IgD-negative memory B cell (primary cell): ENCODE results near the gene EVC2. TPM values are rescaled to one million over a fixed set of nuclear protein-coding genes. Genes with fewer than 3 reads are reported as not detected.

ENCODE experiments used
- H3K27ac Mint-ChIP-seq, 3 donors: one replicate each; pipeline ENCODE4 v1.8.0; 2020 to 2022; ENCODE audit warnings: mild to moderate bottlenecking in 3 of 3, mixed read lengths in 3 of 3, moderate library complexity in 1 of 3
- H3K27me3 Mint-ChIP-seq: one replicate; pipeline ENCODE4 v1.8.0; 2021; ENCODE audit warnings: mixed read lengths
- H3K36me3 Mint-ChIP-seq: one replicate; pipeline ENCODE4 v1.8.0; 2020; ENCODE audit warnings: mild to moderate bottlenecking, mixed read lengths
- H3K4me1 Mint-ChIP-seq, 3 donors: one replicate each; pipeline ENCODE4 v1.8.0; 2020 to 2022; ENCODE audit warnings: mixed read lengths in 3 of 3, mild to moderate bottlenecking in 1 of 3
- H3K4me3 Mint-ChIP-seq, 4 donors: one replicate each; pipeline ENCODE4 v1.8.0; 2020 to 2022; ENCODE audit warnings: mild to moderate bottlenecking in 4 of 4, mixed read lengths in 4 of 4, moderate library complexity in 3 of 4
- H3K9me3 Mint-ChIP-seq, 3 donors: one replicate each; pipeline ENCODE4 v1.8.0; 2020 to 2021; ENCODE audit warnings: mixed read lengths in 3 of 3, mild to moderate bottlenecking in 1 of 3
- polyA plus RNA-seq: library from polyadenylated mRNA; unstranded; fragments of 300-500 nt; fragmentation: Illumina TruSeq; gene quantifications from one replicate; pipeline ENCODE4 v1.2.3, GENCODE V29; 2021

EVC2 gene
- polyA plus RNA-seq, 1 donor from 2014 or later: 0.50 TPM

DNA sequence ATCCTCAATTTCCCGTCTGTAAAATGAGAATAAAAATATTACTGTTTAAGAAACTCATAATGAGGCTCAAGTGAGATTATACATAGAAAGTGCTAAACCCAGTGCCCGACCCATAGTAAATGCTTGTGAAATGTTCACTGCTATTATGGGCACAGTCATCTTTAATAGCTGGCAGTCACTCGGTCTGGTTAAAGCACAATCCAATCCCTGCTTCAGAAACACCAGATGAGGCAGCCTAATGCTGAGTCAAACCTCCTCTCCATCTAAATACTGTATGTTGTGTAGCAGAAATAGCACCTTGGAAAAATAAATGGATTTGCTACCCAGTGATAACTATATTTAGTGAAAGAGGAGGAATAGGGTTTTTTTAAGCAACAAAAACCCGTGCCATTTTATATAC is 14.5 kb downstream of the EVC2 start:
- no peaks in the 10 kb centered on the region for H3K4me1 Mint-ChIP-seq
- no peak overlapping the region for H3K4me3 Mint-ChIP-seq
- H3K27me3 Mint-ChIP-seq: no peaks in the 10 kb centered on the region
- H3K9me3 Mint-ChIP-seq: peaks cover 0 to 3% (median 0%) of the 10 kb centered on the region in 3 donors
- H3K27ac Mint-ChIP-seq: no peak overlapping the region
- no peaks in the 10 kb centered on the region for H3K36me3 Mint-ChIP-seq

DNA sequence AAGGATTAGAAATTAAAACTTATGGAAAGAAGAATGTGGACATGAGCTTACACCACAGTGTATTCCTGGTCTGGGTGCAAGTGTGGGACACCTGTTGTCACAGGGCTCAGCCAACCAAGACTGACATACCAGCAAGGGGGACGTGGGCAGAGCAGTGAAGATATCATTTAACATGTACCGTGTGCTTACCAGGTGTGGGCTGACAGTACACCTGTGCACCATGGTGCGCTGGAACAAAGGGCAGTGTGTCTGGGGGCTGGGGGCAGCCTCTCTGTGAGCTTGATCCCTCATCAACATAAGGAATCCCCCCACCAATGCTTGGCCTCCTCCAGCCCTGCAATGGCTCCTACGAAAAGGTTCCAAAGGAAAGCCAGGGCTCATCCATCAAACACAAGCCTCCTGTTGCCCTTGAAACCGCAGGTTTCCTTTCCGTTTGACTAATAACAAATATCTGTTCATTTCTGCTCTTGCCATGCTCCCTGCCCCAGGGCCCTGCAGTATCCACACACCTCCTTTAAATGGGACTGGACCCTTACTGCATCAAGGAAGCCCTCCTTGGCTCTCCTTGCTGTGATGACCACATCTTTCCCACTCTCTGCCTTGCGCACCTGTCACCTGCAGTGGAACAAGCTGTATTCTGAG is 16.7 kb downstream of the EVC2 start:
- H3K27me3 Mint-ChIP-seq: no peaks in the 10 kb centered on the region
- H3K4me3 Mint-ChIP-seq: no peak overlapping the region
- H3K27ac Mint-ChIP-seq: no peak overlapping the region
- H3K9me3 Mint-ChIP-seq: peaks cover 0 to 2% (median 0%) of the 10 kb centered on the region in 3 donors
- no peaks in the 10 kb centered on the region for H3K36me3 Mint-ChIP-seq
- H3K4me1 Mint-ChIP-seq: no peaks in the 10 kb centered on the region

DNA sequence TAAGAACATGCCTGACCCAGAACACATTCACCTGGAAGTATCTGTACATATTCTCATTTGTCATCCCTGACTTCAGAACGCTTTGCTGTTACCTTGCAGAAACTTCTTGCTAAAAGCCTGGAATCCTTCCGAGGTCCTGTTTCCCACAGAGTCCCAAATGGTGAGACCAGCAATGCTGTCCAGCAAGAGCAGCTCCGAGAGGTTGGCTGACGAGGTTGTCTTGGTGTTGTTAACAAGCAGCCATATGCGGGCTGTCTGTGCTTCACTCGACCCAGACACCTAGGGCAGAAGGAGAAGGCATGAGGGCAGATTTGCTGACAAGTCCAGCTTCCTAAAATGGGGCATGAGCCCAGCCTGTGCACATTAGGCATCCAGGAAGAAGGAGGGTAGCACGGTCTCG is 19.3 kb downstream of the EVC2 start:
- H3K27ac Mint-ChIP-seq: no peak overlapping the region
- no peak overlapping the region for H3K4me3 Mint-ChIP-seq
- peaks cover 0 to 2% (median 2%) of the 10 kb centered on the region in 3 donors for H3K9me3 Mint-ChIP-seq
- no peaks in the 10 kb centered on the region for H3K36me3 Mint-ChIP-seq
- H3K4me1 Mint-ChIP-seq: peaks cover 0 to 2% (median 0%) of the 10 kb centered on the region in 3 donors
- H3K27me3 Mint-ChIP-seq: no peaks in the 10 kb centered on the region

GRCh38 chr4:5686338-5686737 is 22.0 kb downstream of the EVC2 start:
- Mint-ChIP-seq H3K9me3 (peaks cover 0 to 2% (median 2%) of the 10 kb centered on the region in 3 donors), H3K4me1 (peaks cover 0 to 2% (median 0%) of the 10 kb centered on the region in 3 donors), H3K27ac (no peak overlapping the region), H3K4me3 (no peak overlapping the region), H3K27me3 (no peaks in the 10 kb centered on the region), H3K36me3 (no peaks in the 10 kb centered on the region)

GRCh38 chr4:5685296-5685695 is 23.1 kb downstream of the EVC2 start:
- no peak overlapping the region for H3K27ac Mint-ChIP-seq
- peaks cover 0 to 2% (median 0%) of the 10 kb centered on the region in 3 donors for H3K4me1 Mint-ChIP-seq
- H3K4me3 Mint-ChIP-seq: no peak overlapping the region
- H3K9me3 Mint-ChIP-seq: peaks cover 0 to 3% (median 2%) of the 10 kb centered on the region in 3 donors
- no peaks in the 10 kb centered on the region for H3K27me3 Mint-ChIP-seq
- H3K36me3 Mint-ChIP-seq: no peaks in the 10 kb centered on the region

DNA sequence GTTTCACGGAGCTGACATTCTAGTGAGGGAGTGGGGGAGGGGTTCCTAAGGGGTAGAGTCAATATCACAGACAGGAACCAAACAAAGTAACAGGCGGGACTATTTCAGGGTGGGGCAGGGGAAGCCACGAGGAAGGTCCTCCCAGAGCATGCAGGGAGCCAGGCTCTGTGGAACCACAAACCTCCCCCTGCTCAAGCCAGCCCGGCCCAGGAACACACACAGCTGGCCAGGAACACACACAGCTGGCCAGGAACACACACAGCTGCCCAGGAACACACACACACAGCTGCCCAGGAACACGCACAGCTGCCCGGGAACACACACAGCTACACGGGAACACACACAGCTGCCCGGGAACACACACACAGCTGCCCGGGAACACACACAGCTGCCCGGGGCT is 24.8 kb downstream of the EVC2 start:
- Mint-ChIP-seq H3K9me3 (peaks cover 0 to 3% (median 2%) of the 10 kb centered on the region in 3 donors), H3K27ac (no peak overlapping the region), H3K4me1 (peaks cover 0 to 2% (median 0%) of the 10 kb centered on the region in 3 donors), H3K27me3 (no peaks in the 10 kb centered on the region), H3K36me3 (no peaks in the 10 kb centered on the region), H3K4me3 (no peak overlapping the region)

- H3K36me3 Mint-ChIP-seq: no peaks in the 10 kb centered on the region
- H3K4me3 Mint-ChIP-seq: no peak overlapping the region
- no peak overlapping the region for H3K27ac Mint-ChIP-seq
- no peaks in the 10 kb centered on the region for H3K4me1 Mint-ChIP-seq
- no peaks in the 10 kb centered on the region for H3K27me3 Mint-ChIP-seq
- peaks cover 0 to 2% (median 2%) of the 10 kb centered on the region in 3 donors for H3K9me3 Mint-ChIP-seq
These were observed 29.4 kb downstream of the EVC2 start for GRCh38 chr4:5678977-5679376.

- H3K4me3 Mint-ChIP-seq: no peak overlapping the region
- H3K9me3 Mint-ChIP-seq: peaks cover 0 to 2% (median 2%) of the 10 kb centered on the region in 3 donors
- no peaks in the 10 kb centered on the region for H3K4me1 Mint-ChIP-seq
- H3K36me3 Mint-ChIP-seq: no peaks in the 10 kb centered on the region
- no peaks in the 10 kb centered on the region for H3K27me3 Mint-ChIP-seq
- H3K27ac Mint-ChIP-seq: no peak overlapping the region
These were observed 31.6 kb downstream of the EVC2 start for GRCh38 chr4:5676763-5677162.

DNA sequence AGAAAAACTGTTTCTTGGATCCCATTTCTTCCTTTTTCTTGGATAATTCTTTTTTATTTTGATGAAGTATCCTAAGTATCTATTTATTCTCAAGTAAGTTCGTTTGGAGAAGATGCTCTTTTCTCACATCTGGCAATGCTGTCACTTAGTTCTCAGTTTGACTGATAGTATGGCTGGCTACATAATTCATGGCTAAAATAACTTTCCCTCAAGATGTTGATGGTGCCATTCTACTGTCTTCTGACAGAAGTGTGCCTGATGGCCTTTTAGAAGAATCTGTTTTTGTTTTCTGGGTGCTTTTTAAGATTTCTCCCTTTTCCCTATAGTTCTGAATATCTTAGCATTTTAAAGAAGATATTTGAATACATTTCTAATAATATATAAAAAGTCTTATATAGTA is 41.6 kb downstream of the EVC2 start:
- no peak overlapping the region for H3K27ac Mint-ChIP-seq
- peaks cover 0 to 2% (median 0%) of the 10 kb centered on the region in 3 donors for H3K4me1 Mint-ChIP-seq
- H3K36me3 Mint-ChIP-seq: no peaks in the 10 kb centered on the region
- no peak overlapping the region for H3K4me3 Mint-ChIP-seq
- no peaks in the 10 kb centered on the region for H3K27me3 Mint-ChIP-seq
- H3K9me3 Mint-ChIP-seq: peaks cover 4 to 14% (median 10%) of the 10 kb centered on the region in 3 donors

DNA sequence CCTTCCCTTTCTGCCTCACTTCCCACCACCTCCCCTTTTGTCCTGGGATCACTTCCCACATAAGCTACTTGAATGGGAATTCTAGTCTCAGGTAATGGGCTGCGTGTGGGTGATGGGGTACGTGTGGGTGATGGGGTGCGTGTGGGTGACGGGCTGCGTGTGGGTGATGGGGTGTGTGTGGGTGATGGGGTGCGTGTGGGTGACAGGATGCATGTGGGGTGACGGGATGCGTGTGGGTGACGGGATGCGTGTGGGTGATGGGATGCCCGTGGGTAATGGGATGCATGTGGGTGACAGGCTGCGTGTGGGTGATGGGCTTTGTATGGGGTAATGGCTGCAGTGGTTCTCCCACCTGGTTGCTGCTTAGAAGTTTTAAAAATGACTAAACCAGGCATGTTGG is 43.6 kb downstream of the EVC2 start:
- peaks cover 8 to 25% (median 10%) of the 10 kb centered on the region in 3 donors for H3K9me3 Mint-ChIP-seq
- H3K27me3 Mint-ChIP-seq: no peaks in the 10 kb centered on the region
- peaks cover 0 to 2% (median 0%) of the 10 kb centered on the region in 3 donors for H3K4me1 Mint-ChIP-seq
- H3K36me3 Mint-ChIP-seq: no peaks in the 10 kb centered on the region
- no peak overlapping the region for H3K27ac Mint-ChIP-seq
- no peak overlapping the region for H3K4me3 Mint-ChIP-seq

- no peak overlapping the region for H3K27ac Mint-ChIP-seq
These were observed 45.8 kb downstream of the EVC2 start for GRCh38 chr4:5662555-5662954.

DNA sequence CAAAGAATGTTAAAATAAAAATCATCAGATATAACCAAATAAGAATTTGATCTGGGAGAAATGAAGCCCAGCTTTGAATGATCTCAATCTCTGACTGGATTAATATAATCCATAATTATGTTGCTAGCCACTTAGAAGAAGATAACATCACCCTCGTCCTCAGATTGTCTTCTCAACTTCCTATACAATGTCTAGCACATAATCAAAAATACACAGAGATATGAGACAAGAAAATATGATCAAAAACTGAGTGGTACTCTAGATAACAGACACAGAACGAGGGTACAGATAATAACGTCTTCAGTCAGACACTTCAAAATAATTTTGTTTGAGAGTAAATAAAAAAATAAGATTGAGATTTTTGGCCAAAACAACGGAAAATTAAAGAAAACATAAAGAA is 47.1 kb downstream of the EVC2 start:
- peaks cover 8 to 20% (median 8%) of the 10 kb centered on the region in 3 donors for H3K9me3 Mint-ChIP-seq
- H3K27ac Mint-ChIP-seq: no peak overlapping the region
- H3K4me3 Mint-ChIP-seq: no peak overlapping the region
- H3K36me3 Mint-ChIP-seq: no peaks in the 10 kb centered on the region
- peaks cover 0 to 2% (median 0%) of the 10 kb centered on the region in 3 donors for H3K4me1 Mint-ChIP-seq
- H3K27me3 Mint-ChIP-seq: no peaks in the 10 kb centered on the region

More at GRCh38 chr4:5662555-5662954, 45.8 kb downstream of the EVC2 start:
- peaks cover 8 to 25% (median 8%) of the 10 kb centered on the region in 3 donors for H3K9me3 Mint-ChIP-seq
- H3K4me3 Mint-ChIP-seq: no peak overlapping the region
- H3K36me3 Mint-ChIP-seq: no peaks in the 10 kb centered on the region
- H3K4me1 Mint-ChIP-seq: peaks cover 0 to 2% (median 0%) of the 10 kb centered on the region in 3 donors
- H3K27me3 Mint-ChIP-seq: no peaks in the 10 kb centered on the region

DNA sequence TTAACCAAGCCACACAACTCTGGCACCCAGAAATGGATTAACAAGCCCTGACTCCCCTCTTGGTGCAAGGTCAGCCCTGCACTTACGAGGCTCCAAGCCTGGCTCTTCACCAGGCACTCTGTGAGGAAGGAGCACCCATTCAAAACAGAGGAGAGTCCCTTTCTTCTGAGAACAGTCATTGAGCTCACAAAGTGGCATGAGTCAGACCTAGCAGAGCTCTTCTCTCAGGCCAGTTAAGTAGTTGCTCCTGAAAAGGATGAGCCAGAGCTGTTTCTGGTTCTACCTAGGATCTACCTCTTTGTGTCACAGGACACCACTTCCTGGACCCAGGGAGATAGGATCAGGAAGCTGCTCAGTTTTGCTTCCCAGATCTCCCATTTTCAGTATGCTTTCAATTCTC is 48.2 kb downstream of the EVC2 start:
- Mint-ChIP-seq H3K4me3 (no peak overlapping the region), H3K27ac (no peak overlapping the region)

DNA sequence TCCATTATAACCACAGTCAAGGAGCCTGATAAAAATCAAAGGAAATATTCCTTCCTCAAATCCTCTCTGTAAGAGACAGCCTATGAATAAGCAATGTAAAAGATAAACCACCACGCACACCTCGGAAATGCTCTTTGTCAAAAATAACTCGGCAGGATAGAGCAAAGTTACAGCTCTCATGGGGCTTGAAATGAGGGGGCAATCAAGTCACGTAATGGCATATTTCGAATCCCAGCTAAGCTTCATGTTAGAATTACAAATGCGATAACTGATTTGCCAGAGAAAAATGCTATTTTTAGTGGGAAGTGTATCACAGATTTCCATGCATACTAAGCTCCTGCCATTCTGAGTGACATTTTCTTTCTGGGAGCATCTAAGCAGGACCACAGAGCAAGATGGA is 49.4 kb downstream of the EVC2 start:
- H3K9me3 Mint-ChIP-seq: peaks cover 5 to 16% (median 8%) of the 10 kb centered on the region in 3 donors

More for the DNA sequence above, 48.2 kb downstream of the EVC2 start:
- Mint-ChIP-seq H3K36me3 (no peaks in the 10 kb centered on the region), H3K9me3 (peaks cover 8 to 16% (median 8%) of the 10 kb centered on the region in 3 donors), H3K27me3 (no peaks in the 10 kb centered on the region), H3K4me1 (peaks cover 0 to 2% (median 0%) of the 10 kb centered on the region in 3 donors)

DNA sequence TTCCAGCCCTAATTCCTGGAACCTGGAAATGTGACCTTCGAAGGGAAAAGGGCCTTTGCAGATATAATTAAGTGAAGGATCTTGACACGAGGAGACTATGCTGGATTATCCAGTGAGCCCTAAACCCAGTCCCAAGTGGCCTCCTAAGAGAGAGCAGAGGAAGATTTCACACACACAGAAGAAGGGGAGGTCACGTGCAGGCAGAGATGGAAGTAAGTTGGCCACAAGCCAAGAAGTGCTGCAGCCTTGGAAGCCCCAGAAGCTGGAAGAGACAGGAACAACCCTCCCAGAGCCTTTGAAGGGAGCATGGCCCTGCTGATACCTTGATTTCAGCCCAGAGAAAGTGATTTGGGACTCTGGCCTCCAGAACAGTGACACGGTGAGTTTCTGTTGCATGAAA is 51.9 kb downstream of the EVC2 start:
- H3K36me3 Mint-ChIP-seq: no peaks in the 10 kb centered on the region
- no peaks in the 10 kb centered on the region for H3K4me1 Mint-ChIP-seq
- H3K27me3 Mint-ChIP-seq: no peaks in the 10 kb centered on the region
- peaks cover 0 to 11% (median 2%) of the 10 kb centered on the region in 3 donors for H3K9me3 Mint-ChIP-seq
- H3K27ac Mint-ChIP-seq: peak overlapping the region in 1 of 3 donors; percentile 74
- H3K4me3 Mint-ChIP-seq: no peak overlapping the region

More for the DNA sequence above, 49.4 kb downstream of the EVC2 start:
- H3K4me3 Mint-ChIP-seq: no peak overlapping the region
- no peaks in the 10 kb centered on the region for H3K27me3 Mint-ChIP-seq
- H3K36me3 Mint-ChIP-seq: no peaks in the 10 kb centered on the region
- no peak overlapping the region for H3K27ac Mint-ChIP-seq
- H3K4me1 Mint-ChIP-seq: peaks cover 0 to 2% (median 0%) of the 10 kb centered on the region in 3 donors

DNA sequence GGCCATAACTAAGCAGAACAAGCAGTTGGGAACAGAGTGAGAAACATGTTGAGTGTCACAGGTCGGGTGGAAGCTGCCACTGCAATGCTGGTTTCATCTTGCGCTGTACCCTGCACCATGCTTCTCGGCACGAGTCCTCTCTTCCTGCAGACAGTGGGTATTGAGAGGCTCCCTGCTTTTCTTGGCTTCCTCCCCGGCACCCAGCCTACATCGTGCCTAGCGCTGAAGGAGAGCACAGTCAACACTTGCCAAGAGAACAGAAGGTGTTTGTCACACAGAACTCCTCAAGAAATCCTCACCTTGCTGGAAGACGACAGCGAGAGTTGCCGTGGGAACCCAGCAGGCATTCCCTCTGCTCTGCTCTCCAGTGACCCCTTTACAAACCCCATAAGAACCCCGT is 53.6 kb downstream of the EVC2 start:
- no peaks in the 10 kb centered on the region for H3K27me3 Mint-ChIP-seq
- no peak overlapping the region for H3K4me3 Mint-ChIP-seq
- peak overlapping the region in 1 of 3 donors; percentile 21 for H3K27ac Mint-ChIP-seq
- H3K4me1 Mint-ChIP-seq: no peaks in the 10 kb centered on the region
- H3K36me3 Mint-ChIP-seq: no peaks in the 10 kb centered on the region
- H3K9me3 Mint-ChIP-seq: peaks cover 0 to 4% (median 0%) of the 10 kb centered on the region in 3 donors
